Placental pericyte (primary cell): Measurements from ENCODE around the gene SSX3. TPM values are rescaled to one million over a fixed set of nuclear protein-coding genes. Genes with fewer than 3 reads are reported as not detected.

Source experiments
- small RNA-seq: library from RNA; depleted of rRNA; stranded (forward); fragments of <200 nt; gene quantifications from one replicate; pipeline ENCODE3, GENCODE V24; 2012; ENCODE audit warnings: low replicate concordance
- total RNA-seq: library from RNA; depleted of rRNA; stranded (reverse); fragments of >200 nt; gene quantifications from 2 replicates; pipeline ENCODE4 v1.2.3, GENCODE V29; 2012

SSX3 gene, protein sequence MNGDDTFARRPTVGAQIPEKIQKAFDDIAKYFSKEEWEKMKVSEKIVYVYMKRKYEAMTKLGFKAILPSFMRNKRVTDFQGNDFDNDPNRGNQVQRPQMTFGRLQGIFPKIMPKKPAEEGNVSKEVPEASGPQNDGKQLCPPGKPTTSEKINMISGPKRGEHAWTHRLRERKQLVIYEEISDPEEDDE
- not detected in 2 replicates for total RNA-seq

DNA sequence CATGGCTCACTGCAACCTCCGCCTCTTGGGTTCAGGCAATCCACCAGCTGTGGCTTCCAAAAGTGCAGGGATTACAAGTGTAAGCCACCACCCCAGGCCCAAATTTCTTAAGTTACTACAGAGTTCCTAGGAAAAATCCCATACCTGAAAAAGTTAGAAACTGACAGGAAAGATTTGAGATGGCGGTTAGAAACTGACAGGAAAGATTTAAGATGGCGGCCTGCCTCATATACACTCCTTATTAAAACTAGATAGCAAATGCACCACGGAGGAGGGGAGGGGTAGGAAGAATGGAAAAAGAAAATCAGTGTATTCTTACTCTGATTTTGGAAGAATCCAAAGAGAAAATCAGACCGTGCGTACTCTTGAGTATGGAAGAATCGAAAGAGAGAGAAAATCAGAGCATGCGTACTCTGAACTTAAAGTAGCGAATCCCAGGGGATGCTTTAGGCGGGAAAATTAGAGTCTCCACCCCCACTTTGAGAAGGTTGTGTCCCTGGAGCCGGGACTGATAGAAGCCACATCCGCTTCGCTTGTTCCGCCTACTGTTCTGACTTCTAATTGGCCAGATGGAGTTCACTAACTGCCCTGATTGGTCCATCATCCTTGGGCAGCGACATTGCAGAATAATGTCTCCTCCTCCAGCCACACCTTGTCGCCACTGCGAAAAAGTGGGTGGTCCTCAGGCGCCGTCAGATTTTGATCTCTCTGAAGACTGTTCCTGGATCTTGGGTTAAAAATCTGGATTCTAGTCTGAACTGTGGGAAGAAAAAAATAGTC, at the start of gene SSX3:
Gene SSX3, minus strand, starts transcription at position 389 of the 780 bp plus-strand sequence. CDS start 1,454 bp downstream, outside the sequence.

DNA sequence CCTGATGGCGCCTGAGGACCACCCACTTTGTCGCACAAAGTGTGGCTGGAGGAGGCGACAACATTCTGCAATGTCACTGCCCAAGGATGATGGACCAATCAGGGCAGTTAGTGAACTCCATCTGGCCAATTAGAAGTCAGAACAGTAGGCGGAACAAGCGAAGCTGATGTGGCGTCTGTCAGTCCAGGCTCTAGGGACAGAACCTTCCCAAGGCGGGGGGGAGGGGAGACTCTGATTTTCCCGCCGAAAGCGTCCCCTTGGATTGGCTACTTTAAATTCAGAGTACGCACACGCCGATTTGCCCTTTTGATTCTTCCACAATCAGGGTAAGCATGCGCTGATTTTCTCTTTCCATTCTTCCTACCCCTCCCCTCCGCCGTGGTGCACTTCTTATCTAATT, 26.7 kb upstream of the SSX3 start, which contains the start of gene SSX4:
Gene SSX4, plus strand, starts transcription at position 301 of the 400 bp plus-strand sequence. CDS start 515 bp downstream, outside the sequence.

Small RNAs within 50 kb of the gene (small RNA-seq; reads per million reads assigned to genes)
- gene AL606490.7, result not detected
- gene AL606490.9, result not detected

Other genes with a start within 250 kb of the SSX3 start
- not detected in 2 replicates for gene SPACA5B, start 226.1 kb downstream of the SSX3 start, total RNA-seq
- not detected in 2 replicates for gene SSX5, start 159.9 kb downstream of the SSX3 start, total RNA-seq
- gene SSX1, start 101.3 kb downstream of the SSX3 start, total RNA-seq, result not detected in 2 replicates
- gene SSX4, start 26.8 kb upstream of the SSX3 start, total RNA-seq, result not detected in 2 replicates
- not detected in 2 replicates for gene SSX4B, start 55.3 kb upstream of the SSX3 start, total RNA-seq
- 2.2 and 18.9 TPM in 2 replicates for gene SLC38A5, start 113.6 kb upstream of the SSX3 start, total RNA-seq
- gene FTSJ1, start 119.5 kb upstream of the SSX3 start, total RNA-seq, result 77.7 and 117 TPM in 2 replicates
- 15.5 and 15.9 TPM in 2 replicates for gene PORCN, start 152.3 kb upstream of the SSX3 start, total RNA-seq
- gene EBP, start 165.1 kb upstream of the SSX3 start, total RNA-seq, result 119 and 127 TPM in 2 replicates
- gene TBC1D25, start 183.0 kb upstream of the SSX3 start, total RNA-seq, result 11.8 and 12.6 TPM in 2 replicates
- gene RBM3, start 217.8 kb upstream of the SSX3 start, total RNA-seq, result 367 and 438 TPM in 2 replicates
- gene WDR13, start 240.8 kb upstream of the SSX3 start, total RNA-seq, result 88.8 and 132 TPM in 2 replicates